Uterus (tissue), 2 donors: ENCODE data around the gene FOXA2.

Experiments used
- POLR2A ChIP-seq, 2 donors: fragments of 450-650 bp; IDR thresholded peaks; one replicate each; pipeline ENCODE4 v1.6.1; 2016; ENCODE audit warnings: antibody characterized with exemption in 2 of 2, mild to moderate bottlenecking in 1 of 2, moderate library complexity in 1 of 2
- TF ChIP-seq, protein P1 (sequence below), 4 experiments: fragments of 200-600 bp in 2 of 4; fragments of 450-650 bp in 2 of 4; sonication (generic) in 2 of 4; IDR thresholded peaks; one replicate each; pipeline ENCODE4 v1.5.1; 2016 to 2019; ENCODE audit warnings: antibody characterized with exemption in 4 of 4, mild to moderate bottlenecking in 2 of 4, moderate library complexity in 1 of 4

DNA sequence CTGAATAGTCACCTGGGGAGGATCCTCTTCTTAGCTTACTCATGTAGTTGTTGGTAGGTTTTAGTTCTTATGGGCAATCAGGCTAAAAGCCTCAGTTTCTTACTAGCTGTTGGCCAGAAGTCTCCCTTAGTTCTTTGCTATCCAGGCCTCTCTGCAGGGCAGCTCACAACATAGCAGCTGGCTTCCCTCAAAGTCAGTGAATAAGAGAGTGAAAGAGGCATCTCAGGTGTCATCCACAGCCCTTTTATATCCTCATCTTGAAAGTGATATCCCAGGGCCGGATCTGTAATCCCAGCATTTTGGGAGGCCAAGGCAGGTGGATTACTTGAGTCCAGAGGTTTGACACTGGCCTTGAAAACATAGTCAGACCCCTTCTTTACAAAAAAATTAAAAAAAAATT lies 42.1 kb upstream of the FOXA2 start:
- TF ChIP-seq POLR2A (IDR thresholded peaks at IDR 0.05) = no peak
- TF ChIP-seq, protein P1, sequence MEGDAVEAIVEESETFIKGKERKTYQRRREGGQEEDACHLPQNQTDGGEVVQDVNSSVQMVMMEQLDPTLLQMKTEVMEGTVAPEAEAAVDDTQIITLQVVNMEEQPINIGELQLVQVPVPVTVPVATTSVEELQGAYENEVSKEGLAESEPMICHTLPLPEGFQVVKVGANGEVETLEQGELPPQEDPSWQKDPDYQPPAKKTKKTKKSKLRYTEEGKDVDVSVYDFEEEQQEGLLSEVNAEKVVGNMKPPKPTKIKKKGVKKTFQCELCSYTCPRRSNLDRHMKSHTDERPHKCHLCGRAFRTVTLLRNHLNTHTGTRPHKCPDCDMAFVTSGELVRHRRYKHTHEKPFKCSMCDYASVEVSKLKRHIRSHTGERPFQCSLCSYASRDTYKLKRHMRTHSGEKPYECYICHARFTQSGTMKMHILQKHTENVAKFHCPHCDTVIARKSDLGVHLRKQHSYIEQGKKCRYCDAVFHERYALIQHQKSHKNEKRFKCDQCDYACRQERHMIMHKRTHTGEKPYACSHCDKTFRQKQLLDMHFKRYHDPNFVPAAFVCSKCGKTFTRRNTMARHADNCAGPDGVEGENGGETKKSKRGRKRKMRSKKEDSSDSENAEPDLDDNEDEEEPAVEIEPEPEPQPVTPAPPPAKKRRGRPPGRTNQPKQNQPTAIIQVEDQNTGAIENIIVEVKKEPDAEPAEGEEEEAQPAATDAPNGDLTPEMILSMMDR (IDR thresholded peaks at IDR 0.05) = no peak
